Measurements from ENCODE around the gene MSX1.
"Not testable (repeated sequence)": the region's sequence is repeated elsewhere in the genome, so short reads cannot be mapped to it uniquely, and the experiment has no call there.

MSX1 gene

GRCh38 chr4:4859325-4859798 lies at the start of gene MSX1:
Gene MSX1, plus strand, starts transcription at chr4:4859665. Its CDS starts 235 bp downstream, at chr4:4859900.
- peak; percentile 91 for DNase-seq

- DNase-seq = no peak
Observed at GRCh38 chr4:4810092-4810774, 49.2 kb upstream of the MSX1 start.

GRCh38 chr4:4810778-4811177 lies 48.7 kb upstream of the MSX1 start:
- DNase-seq = no peak

- DNase-seq = no peak
Observed at GRCh38 chr4:4812145-4812794, 47.2 kb upstream of the MSX1 start.

GRCh38 chr4:4818415-4819212 lies 40.9 kb upstream of the MSX1 start:
- DNase-seq = no peak

- no peak for DNase-seq
Observed at GRCh38 chr4:4819213-4819606, 40.3 kb upstream of the MSX1 start.

GRCh38 chr4:4820261-4820660 lies 39.2 kb upstream of the MSX1 start:
- DNase-seq = no peak

GRCh38 chr4:4820739-4821138 lies 38.7 kb upstream of the MSX1 start:
- DNase-seq = no peak

- DNase-seq = no peak
Observed at GRCh38 chr4:4821577-4821976, 37.9 kb upstream of the MSX1 start.

- DNase-seq = not testable (repeated sequence)
Observed at GRCh38 chr4:4822286-4822685, 37.2 kb upstream of the MSX1 start.

GRCh38 chr4:4823621-4824162 lies 35.8 kb upstream of the MSX1 start:
- DNase-seq = no peak

GRCh38 chr4:4824232-4824631 lies 35.2 kb upstream of the MSX1 start:
- no peak for DNase-seq

GRCh38 chr4:4825431-4825830 lies 34.0 kb upstream of the MSX1 start:
- DNase-seq = no peak

GRCh38 chr4:4829837-4830236 lies 29.6 kb upstream of the MSX1 start:
- DNase-seq = no peak

- DNase-seq = no peak
Observed at GRCh38 chr4:4831266-4831665, 28.2 kb upstream of the MSX1 start.

GRCh38 chr4:4831825-4832224 lies 27.6 kb upstream of the MSX1 start:
- no peak for DNase-seq

GRCh38 chr4:4836044-4836443 lies 23.4 kb upstream of the MSX1 start:
- DNase-seq = no peak

GRCh38 chr4:4837316-4837715 lies 22.1 kb upstream of the MSX1 start:
- DNase-seq = no peak

GRCh38 chr4:4838051-4838935 lies 21.2 kb upstream of the MSX1 start:
- peak; percentile 67 for DNase-seq

GRCh38 chr4:4838936-4839810 lies 20.3 kb upstream of the MSX1 start:
- no peak for DNase-seq

GRCh38 chr4:4840351-4840750 lies 19.1 kb upstream of the MSX1 start:
- DNase-seq = no peak

Data from NCI-H82 (cell line).